ENCODE measurements around the gene IMP3. TPM values are rescaled to one million over a fixed set of nuclear protein-coding genes. Genes with fewer than 3 reads are reported as not detected.
A peak's percentile ranks its signal among the peaks of the same experiment; 100 is the strongest.
"Not testable (repeated sequence)": the region's sequence is repeated elsewhere in the genome, so short reads cannot be mapped to it uniquely, and the experiment has no call there.

The IMP3 gene, protein sequence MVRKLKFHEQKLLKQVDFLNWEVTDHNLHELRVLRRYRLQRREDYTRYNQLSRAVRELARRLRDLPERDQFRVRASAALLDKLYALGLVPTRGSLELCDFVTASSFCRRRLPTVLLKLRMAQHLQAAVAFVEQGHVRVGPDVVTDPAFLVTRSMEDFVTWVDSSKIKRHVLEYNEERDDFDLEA
- 159 TPM for total RNA-seq

DNA sequence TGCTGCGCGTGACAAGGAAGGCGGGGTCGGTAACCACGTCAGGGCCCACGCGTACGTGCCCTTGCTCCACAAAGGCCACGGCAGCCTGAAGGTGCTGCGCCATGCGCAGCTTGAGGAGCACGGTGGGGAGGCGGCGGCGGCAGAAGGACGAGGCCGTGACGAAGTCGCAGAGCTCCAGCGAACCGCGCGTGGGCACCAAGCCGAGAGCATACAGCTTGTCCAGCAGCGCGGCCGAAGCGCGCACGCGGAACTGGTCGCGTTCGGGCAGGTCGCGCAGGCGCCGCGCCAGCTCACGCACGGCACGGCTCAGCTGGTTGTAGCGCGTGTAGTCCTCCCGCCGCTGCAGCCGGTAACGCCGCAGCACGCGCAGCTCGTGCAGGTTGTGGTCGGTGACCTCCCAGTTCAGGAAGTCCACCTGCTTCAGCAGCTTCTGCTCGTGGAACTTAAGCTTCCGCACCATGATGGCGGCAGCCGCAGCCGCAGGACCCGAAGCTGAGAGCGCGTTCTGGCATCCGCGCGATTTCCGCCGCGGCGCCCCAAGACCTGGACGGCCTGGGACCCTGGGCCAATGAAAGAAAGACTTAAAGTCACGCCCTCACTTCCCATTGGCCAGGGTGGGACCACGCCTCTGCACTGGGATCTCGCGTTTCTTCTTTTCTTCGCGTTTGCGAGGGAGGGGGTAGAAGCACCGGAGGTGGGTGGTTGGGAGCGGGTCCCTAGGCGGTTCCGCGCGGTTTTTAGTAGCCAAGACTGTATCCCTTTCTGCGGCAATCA, at the start of gene IMP3:
IMP3 (minus strand) TSS at position 516 of the 774 bp plus-strand sequence; CDS start at position 460, 56 bp downstream.
- peaks cover 9 to 32% of the 10 kb centered on the region in 2 donors for H3K4me1 ChIP-seq
- no peaks in the 10 kb centered on the region for H3K27me3 ChIP-seq
- peaks cover 0 to 3% of the 10 kb centered on the region in 2 donors for H3K36me3 ChIP-seq
- peak; percentile 84 to 97 for DNase-seq (ENCODE audit: low spot score in 2 of 2)
- no peaks in the 10 kb centered on the region for H3K9me3 ChIP-seq
- intact Hi-C loops (cut with DNase I), result loop anchor here (1.0 to 5.0 kb wide), 5 partner anchors 15 to 162 kb away; partner anchors contain the start of gene SNUPN
- H3K27ac ChIP-seq, result peak within 1 kb of the TSS; percentile 88 to 95
- peak within 1 kb of the TSS; percentile 82 to 94 for H3K4me3 ChIP-seq
- TF ChIP-seq, protein P1, sequence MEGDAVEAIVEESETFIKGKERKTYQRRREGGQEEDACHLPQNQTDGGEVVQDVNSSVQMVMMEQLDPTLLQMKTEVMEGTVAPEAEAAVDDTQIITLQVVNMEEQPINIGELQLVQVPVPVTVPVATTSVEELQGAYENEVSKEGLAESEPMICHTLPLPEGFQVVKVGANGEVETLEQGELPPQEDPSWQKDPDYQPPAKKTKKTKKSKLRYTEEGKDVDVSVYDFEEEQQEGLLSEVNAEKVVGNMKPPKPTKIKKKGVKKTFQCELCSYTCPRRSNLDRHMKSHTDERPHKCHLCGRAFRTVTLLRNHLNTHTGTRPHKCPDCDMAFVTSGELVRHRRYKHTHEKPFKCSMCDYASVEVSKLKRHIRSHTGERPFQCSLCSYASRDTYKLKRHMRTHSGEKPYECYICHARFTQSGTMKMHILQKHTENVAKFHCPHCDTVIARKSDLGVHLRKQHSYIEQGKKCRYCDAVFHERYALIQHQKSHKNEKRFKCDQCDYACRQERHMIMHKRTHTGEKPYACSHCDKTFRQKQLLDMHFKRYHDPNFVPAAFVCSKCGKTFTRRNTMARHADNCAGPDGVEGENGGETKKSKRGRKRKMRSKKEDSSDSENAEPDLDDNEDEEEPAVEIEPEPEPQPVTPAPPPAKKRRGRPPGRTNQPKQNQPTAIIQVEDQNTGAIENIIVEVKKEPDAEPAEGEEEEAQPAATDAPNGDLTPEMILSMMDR (IDR thresholded peaks at IDR 0.05), result no peak

GRCh38 chr15:75689429-75689828, 49.4 kb upstream of the IMP3 start:
- not testable (repeated sequence) for H3K27ac ChIP-seq

DNA sequence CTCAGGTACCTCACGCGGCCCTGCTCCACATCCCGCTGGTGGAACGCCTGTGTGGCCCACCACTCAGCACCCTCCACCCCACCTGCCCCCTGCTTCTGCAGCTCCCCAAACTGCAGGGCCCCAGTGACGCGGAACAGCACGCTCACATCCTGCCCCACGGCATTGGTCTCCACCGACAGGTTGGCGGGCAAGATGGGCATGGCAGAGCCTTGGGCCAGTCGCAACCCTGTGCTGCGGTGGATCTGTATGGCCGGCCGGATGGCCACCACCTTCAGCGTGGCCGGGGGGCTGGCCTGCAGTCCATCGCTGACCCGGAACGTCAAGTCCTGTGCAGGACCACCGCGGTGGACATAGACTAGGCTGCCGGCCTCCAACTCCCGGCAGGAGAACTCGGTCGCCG, 48.8 kb upstream of the IMP3 start:
- Histone ChIP-seq H3K9me3 (no peaks in the 10 kb centered on the region), H3K36me3 (peaks cover 86 to 88% of the 10 kb centered on the region in 2 donors), H3K4me3 (no peak overlapping the region), H3K4me1 (peaks cover 5 to 17% of the 10 kb centered on the region in 2 donors), H3K27ac (no peak overlapping the region), H3K27me3 (no peaks in the 10 kb centered on the region)
- no peak for DNase-seq (ENCODE audit: low spot score in 2 of 2)
- intact Hi-C loops (cut with DNase I), result no loop called here
- TF ChIP-seq, protein P1 (IDR thresholded peaks at IDR 0.05), result no peak

More at GRCh38 chr15:75689429-75689828, 49.4 kb upstream of the IMP3 start:
- DNase-seq (ENCODE audit: low spot score in 2 of 2); H3K27me3 ChIP-seq; H3K4me3 ChIP-seq; intact Hi-C loops (cut with DNase I); H3K9me3 ChIP-seq: not testable (repeated sequence)
- Histone ChIP-seq H3K36me3 (peaks cover 80 to 82% of the 10 kb centered on the region in 2 donors), H3K4me1 (peaks cover 9 to 17% of the 10 kb centered on the region in 2 donors)

- Histone ChIP-seq H3K9me3 (no peaks in the 10 kb centered on the region), H3K36me3 (peaks cover 90 to 92% of the 10 kb centered on the region in 2 donors), H3K27me3 (no peaks in the 10 kb centered on the region), H3K4me1 (peaks cover 0 to 11% of the 10 kb centered on the region in 2 donors), H3K27ac (no peak overlapping the region), H3K4me3 (no peak overlapping the region)
- no peak for DNase-seq (ENCODE audit: low spot score in 2 of 2)
- intact Hi-C loops (cut with DNase I), result no loop called here
- TF ChIP-seq, protein P1 (IDR thresholded peaks at IDR 0.05), result no peak
Measured at GRCh38 chr15:75688278-75688557, 48.2 kb upstream of the IMP3 start.

DNA sequence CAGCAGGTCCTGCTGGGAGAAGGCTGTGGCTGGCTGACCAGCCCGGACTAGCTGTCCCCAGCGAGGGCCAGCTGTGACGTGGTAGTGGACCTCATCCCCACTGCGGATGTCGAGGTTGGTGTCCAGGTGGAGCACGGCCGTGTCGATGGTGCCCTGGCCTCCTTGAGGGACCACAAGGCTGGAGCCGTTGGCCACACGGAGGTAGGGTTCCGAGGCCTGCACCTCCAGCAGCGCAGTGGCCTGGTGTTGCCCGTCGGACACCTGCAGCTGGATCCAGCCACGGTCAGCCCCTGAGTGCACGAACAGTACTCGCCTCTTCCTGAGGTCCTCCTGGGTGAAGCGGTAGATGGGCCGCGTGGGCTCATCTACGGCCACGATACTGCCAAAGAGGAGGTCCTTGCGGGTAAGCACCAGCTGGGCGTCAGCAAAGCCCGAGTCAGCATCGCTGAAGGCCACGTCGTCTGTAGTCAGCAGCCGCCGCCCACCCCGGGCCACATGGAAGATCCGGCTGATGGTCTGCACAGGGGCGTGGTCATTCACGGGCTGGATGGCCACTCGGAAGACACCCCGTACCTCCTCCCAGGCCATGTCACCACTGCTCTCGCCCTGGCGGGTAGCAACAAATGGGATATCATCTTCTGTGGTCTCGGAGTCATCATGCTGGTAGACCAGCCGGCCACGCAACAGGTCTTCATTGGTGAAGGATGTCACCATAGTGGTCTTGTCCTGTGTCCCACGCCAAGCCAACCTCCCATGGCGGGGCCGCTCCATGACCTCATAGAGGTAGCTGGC, 47.7 kb upstream of the IMP3 start:
- H3K27ac ChIP-seq, result peak overlapping the region in 1 of 2 donors; percentile 5
- TF ChIP-seq, protein P1 (IDR thresholded peaks at IDR 0.05), result no peak
- H3K36me3 ChIP-seq, result peaks cover 93 to 97% of the 10 kb centered on the region in 2 donors
- peaks cover 0 to 9% of the 10 kb centered on the region in 2 donors for H3K4me1 ChIP-seq
- no peaks in the 10 kb centered on the region for H3K9me3 ChIP-seq
- intact Hi-C loops (cut with DNase I), result loop anchor here (2.0 kb wide), 2 partner anchors 45 to 115 kb away; no protein-coding TSS in a partner anchor
- H3K27me3 ChIP-seq, result no peaks in the 10 kb centered on the region
- no peak overlapping the region for H3K4me3 ChIP-seq
- DNase-seq (ENCODE audit: low spot score in 2 of 2), result no peak

All from ascending aorta (tissue), 2 donors.